HUES6 (cell line): ENCODE data around the gene ANKH.

Experiments used
- H3K27ac ChIP-seq: 2 replicates; pipeline ENCODE4 v1.7.0; 2013; ENCODE audit warnings: low read depth, mild to moderate bottlenecking, low read length, inconsistent platforms
- H3K27me3 ChIP-seq: 2 replicates; pipeline ENCODE4 v1.6.1; 2013; ENCODE audit warnings: low read length; ENCODE audit not compliant: control insufficient read depth, insufficient read depth
- H3K36me3 ChIP-seq: 2 replicates; pipeline ENCODE4 v1.6.1; 2013; ENCODE audit warnings: low read length; ENCODE audit not compliant: control insufficient read depth, insufficient read depth
- H3K4me1 ChIP-seq: 2 replicates; pipeline ENCODE4 v1.6.1; 2013; ENCODE audit warnings: low read length; ENCODE audit not compliant: control insufficient read depth, insufficient read depth
- H3K4me3 ChIP-seq: 2 replicates; pipeline ENCODE4 v1.5.1; 2013; ENCODE audit warnings: low read depth, low read length
- H3K9ac ChIP-seq: one replicate; pipeline ENCODE4 v1.6.1; 2013; ENCODE audit warnings: mild to moderate bottlenecking, low read length
- H3K9me3 ChIP-seq: 2 replicates; pipeline ENCODE4 v1.6.1; 2013; ENCODE audit warnings: low read depth, low read length; ENCODE audit not compliant: control insufficient read depth, insufficient read depth

ANKH gene

GRCh38 chr5:14722923-14723322 is 148.7 kb downstream of the ANKH start:
- Histone ChIP-seq H3K4me3 (no peak overlapping the region), H3K9ac (no peak overlapping the region), H3K27me3 (no peaks in the 10 kb centered on the region), H3K9me3 (peaks cover 8% of the 10 kb centered on the region; the same call in 1 of the 2 replicates), H3K36me3 (no peaks in the 10 kb centered on the region), H3K4me1 (peaks cover 15% of the 10 kb centered on the region), H3K27ac (no peak overlapping the region)

- no peak overlapping the region for H3K27ac ChIP-seq
- H3K9me3 ChIP-seq = peaks cover 8% of the 10 kb centered on the region; the same call in 1 of the 2 replicates
- 0 out of 2 replicates have a peak, but pooled peaks cover 3% of the 10 kb centered on the region for H3K36me3 ChIP-seq
- no peak overlapping the region for H3K9ac ChIP-seq
- peaks cover 10% of the 10 kb centered on the region; the same call in 1 of the 2 replicates for H3K4me1 ChIP-seq
- no peaks in the 10 kb centered on the region for H3K27me3 ChIP-seq
- H3K4me3 ChIP-seq = no peak overlapping the region
These were observed 149.5 kb downstream of the ANKH start for GRCh38 chr5:14721990-14722656.

GRCh38 chr5:14720236-14720923 is 151.2 kb downstream of the ANKH start:
- H3K9ac ChIP-seq = no peak overlapping the region
- H3K4me1 ChIP-seq = no peaks in the 10 kb centered on the region
- H3K27me3 ChIP-seq = no peaks in the 10 kb centered on the region
- peaks cover 8% of the 10 kb centered on the region; the same call in 1 of the 2 replicates for H3K9me3 ChIP-seq
- H3K36me3 ChIP-seq = peaks cover 8% of the 10 kb centered on the region; the same call in 1 of the 2 replicates
- H3K4me3 ChIP-seq = no peak overlapping the region
- no peak overlapping the region for H3K27ac ChIP-seq

- peaks cover 8% of the 10 kb centered on the region; the same call in 1 of the 2 replicates for H3K9me3 ChIP-seq
- H3K4me3 ChIP-seq = no peak overlapping the region
- no peak overlapping the region for H3K27ac ChIP-seq
- peaks cover 15% of the 10 kb centered on the region for H3K36me3 ChIP-seq
- no peak overlapping the region for H3K9ac ChIP-seq
- no peaks in the 10 kb centered on the region for H3K4me1 ChIP-seq
- no peaks in the 10 kb centered on the region for H3K27me3 ChIP-seq
These were observed 152.8 kb downstream of the ANKH start for GRCh38 chr5:14718778-14719177.

- Histone ChIP-seq H3K27ac (no peak overlapping the region), H3K4me3 (no peak overlapping the region), H3K9ac (no peak overlapping the region), H3K27me3 (no peaks in the 10 kb centered on the region), H3K4me1 (no peaks in the 10 kb centered on the region), H3K9me3 (peaks cover 14% of the 10 kb centered on the region), H3K36me3 (peaks cover 32% of the 10 kb centered on the region)
These were observed 154.5 kb downstream of the ANKH start for GRCh38 chr5:14716755-14717752.

GRCh38 chr5:14715481-14715880 is 156.1 kb downstream of the ANKH start:
- Histone ChIP-seq H3K9ac (no peak overlapping the region), H3K4me3 (no peak overlapping the region), H3K9me3 (peaks cover 15% of the 10 kb centered on the region), H3K27ac (no peak overlapping the region), H3K4me1 (no peaks in the 10 kb centered on the region), H3K36me3 (peaks cover 48% of the 10 kb centered on the region), H3K27me3 (no peaks in the 10 kb centered on the region)

GRCh38 chr5:14714706-14715105 is 156.9 kb downstream of the ANKH start:
- Histone ChIP-seq H3K4me3 (no peak overlapping the region), H3K4me1 (no peaks in the 10 kb centered on the region), H3K9me3 (peaks cover 15% of the 10 kb centered on the region), H3K27me3 (no peaks in the 10 kb centered on the region), H3K27ac (no peak overlapping the region), H3K9ac (no peak overlapping the region), H3K36me3 (peaks cover 54% of the 10 kb centered on the region)

- Histone ChIP-seq H3K36me3 (peaks cover 59% of the 10 kb centered on the region), H3K27me3 (no peaks in the 10 kb centered on the region), H3K27ac (no peak overlapping the region), H3K4me3 (no peak overlapping the region), H3K4me1 (no peaks in the 10 kb centered on the region), H3K9ac (no peak overlapping the region), H3K9me3 (peaks cover 6% of the 10 kb centered on the region; the same call in 1 of the 2 replicates)
These were observed 157.8 kb downstream of the ANKH start for GRCh38 chr5:14713476-14714390.

- Histone ChIP-seq H3K36me3 (peaks cover 66% of the 10 kb centered on the region), H3K4me3 (no peak overlapping the region), H3K4me1 (no peaks in the 10 kb centered on the region), H3K9me3 (peaks cover 6% of the 10 kb centered on the region; the same call in 1 of the 2 replicates), H3K9ac (no peak overlapping the region), H3K27ac (no peak overlapping the region), H3K27me3 (no peaks in the 10 kb centered on the region)
These were observed 158.9 kb downstream of the ANKH start for GRCh38 chr5:14712666-14713065.

GRCh38 chr5:14712131-14712530 is 159.4 kb downstream of the ANKH start:
- no peak overlapping the region for H3K27ac ChIP-seq
- H3K27me3 ChIP-seq = no peaks in the 10 kb centered on the region
- H3K9ac ChIP-seq = no peak overlapping the region
- no peaks in the 10 kb centered on the region for H3K4me1 ChIP-seq
- peaks cover 66% of the 10 kb centered on the region for H3K36me3 ChIP-seq
- H3K9me3 ChIP-seq = peaks cover 6% of the 10 kb centered on the region; the same call in 1 of the 2 replicates
- H3K4me3 ChIP-seq = no peak overlapping the region
